Thyroid gland (tissue), 4 donors: ENCODE data around the gene PHF14. TPM values are rescaled to one million over a fixed set of nuclear protein-coding genes. Genes with fewer than 3 reads are reported as not detected.

Experiments
- DNase-seq, 2 donors: peaks; one replicate each; pipeline ENCODE4 v3.0.0-alpha.2; 2019
- H3K27ac ChIP-seq, 3 donors: fragments of 200-600 bp; sonication (generic); 1 replicate in 2 of 3; 2 replicates in 1 of 3; pipeline ENCODE4 v1.5.1; 2016 to 2019; ENCODE audit warnings: mild to moderate bottlenecking in 1 of 3, moderate library complexity in 1 of 3
- H3K27me3 ChIP-seq: fragments of 200-600 bp; sonication (generic); one replicate; pipeline ENCODE4 v1.5.1; 2019
- H3K36me3 ChIP-seq, 2 donors: fragments of 200-600 bp; sonication (generic); one replicate each; pipeline ENCODE4 v1.5.1; 2016 to 2019
- H3K4me1 ChIP-seq, 2 donors: fragments of 200-600 bp; sonication (generic); one replicate each; pipeline ENCODE4 v1.5.1; 2017 to 2019
- H3K4me3 ChIP-seq, 3 donors: fragments of 200-600 bp; sonication (generic); replicated peaks in 1 of 3; 1 replicate in 2 of 3; 2 replicates in 1 of 3; pipeline ENCODE4 v1.5.1; 2016; ENCODE audit warnings: mild to moderate bottlenecking in 1 of 3
- H3K9me3 ChIP-seq: fragments of 200-600 bp; sonication (generic); one replicate; pipeline ENCODE4 v1.5.1; 2017
- CTCF ChIP-seq, 6 experiments: fragments of 200-600 bp in 3 of 6; fragments of 450-650 bp in 3 of 6; sonication (generic) in 3 of 6; IDR thresholded peaks; one replicate each; pipeline ENCODE4 v1.5.1; 2016 to 2019; ENCODE audit warnings: antibody characterized with exemption in 6 of 6, mild to moderate bottlenecking in 2 of 6, inconsistent platforms in 1 of 6, moderate library complexity in 1 of 6
- POLR2A ChIP-seq, 2 donors: fragments of 450-650 bp; IDR thresholded peaks; one replicate each; pipeline ENCODE4 v1.6.1; 2017; ENCODE audit warnings: antibody characterized with exemption in 2 of 2, mild to moderate bottlenecking in 2 of 2, moderate library complexity in 1 of 2
- WGBS, 2 donors: methylation state at CpG; one replicate each; pipeline ENCODE4 v1.1.5; 2017; 5-methylcytosine and 5-hydroxymethylcytosine counted together
- intact Hi-C: fragments of 100-400 bp; cut with DNase I; formaldehyde crosslinking; loops from one replicate; pipeline ENCODE4 v1.15.1; 2023
- total RNA-seq, 4 donors: library from RNA; depleted of rRNA; stranded (reverse); fragments of >200 nt; gene quantifications; one replicate each; pipeline ENCODE4 v1.2.3, GENCODE V29; 2016

The PHF14 gene
- total RNA-seq, 4 donors from 2014 or later = 30.9 to 46.3 (median 36.8) TPM

GRCh38 chr7:11120675-11121220, 147.1 kb downstream of the PHF14 start:
- no peaks in the 10 kb centered on the region for H3K36me3 ChIP-seq
- H3K4me3 ChIP-seq = no peak overlapping the region
- no peak overlapping the region for H3K27ac ChIP-seq
- TF ChIP-seq POLR2A (IDR thresholded peaks at IDR 0.05) (no peak), CTCF (IDR thresholded peaks at IDR 0.05) (no peak)
- WGBS, 2 donors = 93 to 94% methylated on average over 3 of the region's 3 CpGs
- intact Hi-C loops = no loop called here
- DNase-seq = no peak
- peaks cover 3 to 8% of the 10 kb centered on the region in 2 donors for H3K4me1 ChIP-seq
- no peaks in the 10 kb centered on the region for H3K27me3 ChIP-seq
- H3K9me3 ChIP-seq = no peaks in the 10 kb centered on the region

- no peaks in the 10 kb centered on the region for H3K36me3 ChIP-seq
- H3K27ac ChIP-seq = no peak overlapping the region
- H3K27me3 ChIP-seq = no peaks in the 10 kb centered on the region
- no peak overlapping the region for H3K4me3 ChIP-seq
- TF ChIP-seq POLR2A (IDR thresholded peaks at IDR 0.05) = no peak
- no peak for TF ChIP-seq CTCF (IDR thresholded peaks at IDR 0.05)
- no peaks in the 10 kb centered on the region for H3K9me3 ChIP-seq
- 65 to 66% methylated on average over 2 of the region's 2 CpGs for WGBS, 2 donors
- peaks cover 7 to 8% of the 10 kb centered on the region in 2 donors for H3K4me1 ChIP-seq
- DNase-seq = no peak
- intact Hi-C loops = no loop called here
Measured at GRCh38 chr7:11124856-11125559, 151.3 kb downstream of the PHF14 start.

DNA sequence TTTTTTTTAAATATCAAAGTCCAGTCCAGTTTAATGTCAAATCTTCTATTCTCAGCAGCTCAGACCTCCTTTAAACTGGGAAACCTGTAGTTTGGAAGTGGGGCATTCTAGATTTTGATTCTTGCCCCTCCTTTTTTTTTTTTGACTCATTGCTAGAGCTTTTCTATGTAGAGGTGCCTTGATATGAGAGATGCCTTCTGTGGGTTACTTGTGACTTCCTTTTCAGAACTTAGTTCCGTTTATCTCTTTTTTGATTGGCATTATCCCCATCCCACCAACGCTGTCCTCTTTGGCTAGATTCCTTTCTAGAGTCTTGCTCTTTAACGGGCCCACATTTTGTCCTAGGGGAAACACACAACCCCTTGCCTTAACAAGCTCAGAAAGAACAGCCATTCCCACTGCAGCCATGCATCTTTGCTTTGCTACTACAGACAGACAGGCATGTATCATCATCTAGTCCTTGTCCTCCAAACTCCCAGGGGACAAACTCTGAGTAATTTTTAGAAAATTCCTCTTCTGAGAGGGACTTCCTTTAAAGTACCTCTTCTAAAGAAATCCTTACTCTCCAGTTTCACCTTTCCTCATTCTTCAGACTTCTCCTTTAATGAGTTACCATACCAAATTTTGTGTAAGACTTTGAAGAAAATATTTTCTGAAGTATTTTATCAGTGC, 153.6 kb downstream of the PHF14 start:
- DNase-seq = no peak
- Histone ChIP-seq H3K36me3 (no peaks in the 10 kb centered on the region), H3K27ac (no peak overlapping the region), H3K9me3 (no peaks in the 10 kb centered on the region), H3K27me3 (no peaks in the 10 kb centered on the region), H3K4me1 (peaks cover 7 to 8% of the 10 kb centered on the region in 2 donors), H3K4me3 (no peak overlapping the region)
- no peak for TF ChIP-seq CTCF (IDR thresholded peaks at IDR 0.05)
- TF ChIP-seq POLR2A (IDR thresholded peaks at IDR 0.05) = no peak
- intact Hi-C loops = no loop called here
- 77 to 85% methylated on average over 3 of the region's 3 CpGs for WGBS, 2 donors

DNA sequence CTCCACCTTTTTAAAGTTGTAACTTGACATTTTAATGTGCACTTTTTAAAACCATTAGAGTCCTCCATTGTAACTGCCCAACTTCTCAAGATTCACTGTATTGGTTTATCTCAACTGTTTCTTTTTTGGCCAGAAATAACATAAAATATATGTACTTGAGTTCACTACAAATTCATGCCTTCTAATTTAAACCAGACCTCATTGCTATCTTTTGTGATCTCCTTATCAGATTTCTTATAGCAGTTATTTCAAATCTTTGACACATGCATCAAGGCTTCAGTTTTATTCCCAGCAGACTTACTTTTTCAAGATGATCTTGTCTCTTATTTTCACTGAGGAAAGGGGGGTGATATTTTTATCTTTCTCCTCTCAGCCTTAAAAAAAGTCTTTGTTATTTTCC, 154.3 kb downstream of the PHF14 start:
- no peaks in the 10 kb centered on the region for H3K36me3 ChIP-seq
- peaks cover 7 to 8% of the 10 kb centered on the region in 2 donors for H3K4me1 ChIP-seq
- no peaks in the 10 kb centered on the region for H3K9me3 ChIP-seq
- TF ChIP-seq POLR2A (IDR thresholded peaks at IDR 0.05) = no peak
- intact Hi-C loops = no loop called here
- no peaks in the 10 kb centered on the region for H3K27me3 ChIP-seq
- no peak overlapping the region for H3K27ac ChIP-seq
- no peak for DNase-seq
- H3K4me3 ChIP-seq = no peak overlapping the region

- H3K27ac ChIP-seq = no peak overlapping the region
- no peaks in the 10 kb centered on the region for H3K9me3 ChIP-seq
- no peaks in the 10 kb centered on the region for H3K36me3 ChIP-seq
- no peak for DNase-seq
- intact Hi-C loops = no loop called here
- TF ChIP-seq POLR2A (IDR thresholded peaks at IDR 0.05) (no peak), CTCF (IDR thresholded peaks at IDR 0.05) (no peak)
- no peaks in the 10 kb centered on the region for H3K27me3 ChIP-seq
- 96 to 98% methylated on average over 4 of the region's 4 CpGs for WGBS, 2 donors
- H3K4me1 ChIP-seq = peaks cover 7 to 8% of the 10 kb centered on the region in 2 donors
- no peak overlapping the region for H3K4me3 ChIP-seq
Measured at GRCh38 chr7:11128498-11128897, 154.8 kb downstream of the PHF14 start.
